Mucosa of descending colon (tissue), 3 donors: ENCODE measurements around the gene TRIM27. TPM values are rescaled to one million over a fixed set of nuclear protein-coding genes. Genes with fewer than 3 reads are reported as not detected.
"Not testable (repeated sequence)": the region's sequence is repeated elsewhere in the genome, so short reads cannot be mapped to it uniquely, and the experiment has no call there.

Experiments
- ATAC-seq: fragments of 200-7000 bp; cut with Tn5 transposase; one replicate; pipeline ENCODE4 v1.9.1; 2020; ENCODE audit warnings: mild to moderate bottlenecking, moderate library complexity
- DNase-seq, 3 donors: peaks; one replicate each; pipeline ENCODE4 v3.0.0-alpha.2; 2020
- H3K36me3 ChIP-seq: fragments of 200-600 bp; one replicate; pipeline ENCODE4 v1.8.0; 2021; ENCODE audit warnings: low read depth, mild to moderate bottlenecking
- H3K4me1 ChIP-seq: fragments of 200-600 bp; one replicate; pipeline ENCODE4 v1.8.0; 2021; ENCODE audit warnings: low read depth, mild to moderate bottlenecking
- H3K4me3 ChIP-seq: fragments of 200-600 bp; one replicate; pipeline ENCODE4 v1.8.0; 2021; ENCODE audit warnings: mild to moderate bottlenecking
- H3K9me3 ChIP-seq: fragments of 200-600 bp; one replicate; pipeline ENCODE4 v1.8.0; 2021; ENCODE audit warnings: mild to moderate bottlenecking
- CTCF ChIP-seq: fragments of 200-600 bp; IDR thresholded peaks from one replicate; pipeline ENCODE4 v1.8.0; 2022; ENCODE audit warnings: antibody characterized with exemption, mild to moderate bottlenecking
- intact Hi-C, 2 donors: fragments of 100-400 bp; cut with DNase I in 1 of 2; cut with micrococcal nuclease in 1 of 2; formaldehyde crosslinking; loops; one replicate each; pipeline versions ENCODE4 v1.11.0 to v1.11.1; 2022; cut with DNase I, micrococcal nuclease
- total RNA-seq, 3 donors: library from RNA; stranded (reverse); fragmentation: NEBNext Ultra II Directional in 2 of 3; extraction: Animal tissue kit (Norgen Biotek cat#: 25700) in 2 of 3; gene quantifications; one replicate each; pipeline versions ENCODE4 v1.2.1 to v1.2.4, GENCODE V29; 2021 to 2023
- donor health status: DM: no; HTN: no; CAD: no; lungs with moderate emphysema.
- donor health status: DM: no; HTN: no; CAD: no.
- donor health status: DM: no; HTN: yes; CAD: no.

TRIM27 gene
- total RNA-seq, 3 donors from 2014 or later: 33.1 to 37.2 (median 35.5) TPM

DNA sequence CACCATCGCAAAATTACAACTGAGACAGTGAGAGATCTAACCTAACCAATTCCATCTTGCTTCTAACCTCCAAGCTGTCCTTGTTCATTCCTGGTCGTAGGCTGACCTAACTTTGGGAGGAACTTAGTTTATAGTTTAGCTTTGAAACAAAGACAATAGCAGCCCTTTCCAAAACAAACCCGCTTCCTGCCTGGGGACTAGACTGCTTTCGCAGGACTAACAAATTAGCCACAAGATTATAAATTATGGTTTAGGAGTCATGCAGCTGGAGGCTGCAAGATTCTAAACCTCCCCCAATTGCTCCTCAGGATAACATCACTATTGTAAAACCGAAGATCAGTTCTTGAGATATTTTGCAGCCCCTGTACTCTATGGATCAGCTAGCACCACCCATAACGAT is 63.2 kb downstream of the TRIM27 start:
- Histone ChIP-seq H3K4me3 (no peak overlapping the region), H3K36me3 (no peaks in the 10 kb centered on the region), H3K4me1 (peaks cover 6% of the 10 kb centered on the region), H3K9me3 (peaks cover 2% of the 10 kb centered on the region)
- no peak for ATAC-seq
- no peak for TF ChIP-seq CTCF
- intact Hi-C loops: no loop called here
- DNase-seq: no peak

GRCh38 chr6:28858963-28859362 is 64.8 kb downstream of the TRIM27 start:
- intact Hi-C loops: no loop called here
- no peaks in the 10 kb centered on the region for H3K4me1 ChIP-seq
- DNase-seq: no peak
- peaks cover 3% of the 10 kb centered on the region for H3K9me3 ChIP-seq
- H3K36me3 ChIP-seq: no peaks in the 10 kb centered on the region
- no peak for ATAC-seq
- no peak for TF ChIP-seq CTCF
- no peak overlapping the region for H3K4me3 ChIP-seq

DNA sequence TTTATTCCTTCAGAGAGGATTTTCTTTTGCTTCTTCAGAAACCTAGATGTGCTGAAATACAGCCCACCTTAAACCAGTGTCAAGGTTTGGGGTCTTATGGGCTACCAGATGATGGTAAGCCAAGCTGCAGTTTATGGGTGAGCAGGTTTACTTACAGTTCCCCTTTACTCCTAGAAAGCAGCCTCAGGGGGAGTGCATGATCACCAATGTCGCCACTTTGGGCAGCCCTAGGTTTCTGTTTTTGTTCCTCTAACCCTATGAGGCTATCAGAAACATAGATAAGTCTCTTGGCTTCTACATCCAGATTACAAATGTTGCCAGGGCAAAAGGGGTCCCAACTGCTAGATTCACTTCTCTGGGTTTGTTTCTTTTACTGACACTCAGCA is 67.2 kb downstream of the TRIM27 start:
- H3K36me3 ChIP-seq: no peaks in the 10 kb centered on the region
- DNase-seq: no peak
- ATAC-seq: no peak
- TF ChIP-seq CTCF: no peak
- peaks cover 3% of the 10 kb centered on the region for H3K9me3 ChIP-seq
- no peak overlapping the region for H3K4me3 ChIP-seq
- H3K4me1 ChIP-seq: no peaks in the 10 kb centered on the region
- intact Hi-C loops: no loop called here

DNA sequence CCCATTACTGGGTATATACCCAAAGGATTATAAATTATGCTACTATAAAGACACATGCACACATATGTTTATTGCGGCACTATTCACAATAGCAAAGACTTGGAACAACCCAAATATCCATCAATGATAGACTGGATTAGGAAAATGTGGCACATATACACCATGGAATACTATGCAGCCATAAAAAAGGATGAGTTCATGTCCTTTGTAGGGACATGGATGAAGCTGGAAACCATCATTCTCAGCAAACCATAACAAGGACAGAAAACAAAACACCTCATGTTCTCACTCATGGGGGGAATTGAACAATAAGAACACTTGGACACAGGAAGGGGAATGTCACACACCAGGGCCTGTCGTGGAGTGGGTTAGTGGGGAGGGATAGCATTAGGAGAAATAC is 69.4 kb downstream of the TRIM27 start:
- intact Hi-C loops, H3K36me3 ChIP-seq, DNase-seq, H3K4me1 ChIP-seq, ATAC-seq, H3K9me3 ChIP-seq, H3K4me3 ChIP-seq: not testable (repeated sequence)

Other genes starting within 250 kb of the TRIM27 start
- 1 to 10 TPM; 1.8 to 2.9 (median 2.6) TPM for gene ZNF311, start 81.3 kb upstream of the TRIM27 start, total RNA-seq
- not detected for gene OR2W1, start 121.2 kb upstream of the TRIM27 start, total RNA-seq
- not detected for gene OR2B3, start 163.3 kb upstream of the TRIM27 start, total RNA-seq
- not detected for gene OR2J1, start 175.5 kb upstream of the TRIM27 start, total RNA-seq
- not detected for gene OR2J3, start 184.1 kb upstream of the TRIM27 start, total RNA-seq
- gene OR2J2, start 246.9 kb upstream of the TRIM27 start, total RNA-seq: not detected